ENCODE results near the gene CABP7. TPM values are rescaled to one million over a fixed set of nuclear protein-coding genes. Genes with fewer than 3 reads are reported as not detected.

Gene CABP7
- total RNA-seq, 4 donors from 2014 or later = 0.13 TPM; not detected in 3

DNA sequence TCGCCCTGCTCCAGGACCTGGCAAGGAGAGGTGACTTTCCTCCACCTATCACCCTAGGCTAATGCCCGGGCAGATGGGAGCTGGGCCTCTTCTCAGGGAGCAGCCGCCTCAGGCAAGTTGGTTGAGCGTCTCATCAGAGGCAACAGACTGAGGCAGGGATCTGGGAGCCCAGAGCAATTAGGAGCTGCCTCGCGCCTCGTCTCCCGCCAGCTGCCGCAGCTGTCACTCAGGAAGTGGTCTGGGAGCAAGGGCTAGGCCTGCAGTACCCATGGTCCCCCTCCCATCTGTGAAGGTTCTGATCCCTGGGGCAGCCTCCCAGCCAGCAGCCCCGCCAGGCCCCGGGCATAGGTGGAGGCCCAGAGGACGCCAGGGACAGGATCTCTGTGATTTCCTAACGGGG, 4.6 kb upstream of the CABP7 start:
- intact Hi-C loops (cut with DNase I) = no loop called here
- no peak overlapping the region for H3K27ac ChIP-seq
- no peak for DNase-seq
- H3K27me3 ChIP-seq = peaks cover 1 to 97% (median 6%) of the 10 kb centered on the region in 4 donors
- H3K4me3 ChIP-seq = no peak overlapping the region
- WGBS, 2 donors = 54% methylated on average over 11 of the region's 13 CpGs; no CpG with 5 or more reads in 1 of the 2 donors
- no peaks in the 10 kb centered on the region for H3K36me3 ChIP-seq
- H3K9me3 ChIP-seq = no peaks in the 10 kb centered on the region
- peaks cover 0 to 8% (median 7%) of the 10 kb centered on the region in 3 donors for H3K4me1 ChIP-seq
- TF ChIP-seq, protein P1, sequence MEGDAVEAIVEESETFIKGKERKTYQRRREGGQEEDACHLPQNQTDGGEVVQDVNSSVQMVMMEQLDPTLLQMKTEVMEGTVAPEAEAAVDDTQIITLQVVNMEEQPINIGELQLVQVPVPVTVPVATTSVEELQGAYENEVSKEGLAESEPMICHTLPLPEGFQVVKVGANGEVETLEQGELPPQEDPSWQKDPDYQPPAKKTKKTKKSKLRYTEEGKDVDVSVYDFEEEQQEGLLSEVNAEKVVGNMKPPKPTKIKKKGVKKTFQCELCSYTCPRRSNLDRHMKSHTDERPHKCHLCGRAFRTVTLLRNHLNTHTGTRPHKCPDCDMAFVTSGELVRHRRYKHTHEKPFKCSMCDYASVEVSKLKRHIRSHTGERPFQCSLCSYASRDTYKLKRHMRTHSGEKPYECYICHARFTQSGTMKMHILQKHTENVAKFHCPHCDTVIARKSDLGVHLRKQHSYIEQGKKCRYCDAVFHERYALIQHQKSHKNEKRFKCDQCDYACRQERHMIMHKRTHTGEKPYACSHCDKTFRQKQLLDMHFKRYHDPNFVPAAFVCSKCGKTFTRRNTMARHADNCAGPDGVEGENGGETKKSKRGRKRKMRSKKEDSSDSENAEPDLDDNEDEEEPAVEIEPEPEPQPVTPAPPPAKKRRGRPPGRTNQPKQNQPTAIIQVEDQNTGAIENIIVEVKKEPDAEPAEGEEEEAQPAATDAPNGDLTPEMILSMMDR (IDR thresholded peaks at IDR 0.05) = no peak
- no peak for TF ChIP-seq POLR2A (IDR thresholded peaks at IDR 0.05)

DNA sequence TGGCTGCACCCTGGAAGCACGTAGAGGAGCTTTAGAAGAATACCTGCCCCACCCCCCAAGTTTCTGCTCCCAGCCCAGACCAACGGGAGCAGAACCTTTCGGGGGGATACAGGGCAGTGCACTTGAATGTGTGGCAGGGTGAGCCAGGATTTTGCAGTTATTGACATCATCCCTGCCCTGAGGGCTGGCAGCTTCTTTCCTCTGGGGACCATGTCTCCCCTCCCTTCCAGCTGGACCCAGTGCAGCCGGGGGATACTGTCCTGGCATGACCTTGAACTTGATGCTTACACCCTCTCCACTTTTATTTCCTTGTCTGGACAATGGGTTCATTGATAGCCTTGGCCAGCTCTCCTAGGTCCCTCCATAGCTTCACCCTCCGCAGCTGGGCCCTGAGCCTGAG, 4.1 kb upstream of the CABP7 start:
- TF ChIP-seq, protein P1 (IDR thresholded peaks at IDR 0.05) = no peak
- TF ChIP-seq POLR2A (IDR thresholded peaks at IDR 0.05) = no peak
- peaks cover 3 to 97% (median 7%) of the 10 kb centered on the region in 4 donors for H3K27me3 ChIP-seq
- peaks cover 0 to 12% (median 11%) of the 10 kb centered on the region in 3 donors for H3K4me1 ChIP-seq
- H3K4me3 ChIP-seq = no peak overlapping the region
- no peaks in the 10 kb centered on the region for H3K36me3 ChIP-seq
- DNase-seq = no peak
- H3K27ac ChIP-seq = no peak overlapping the region
- intact Hi-C loops (cut with DNase I) = no loop called here
- no peaks in the 10 kb centered on the region for H3K9me3 ChIP-seq
- WGBS, 2 donors = 43 to 74% methylated on average over 2 to 3 of the region's 5 CpGs

DNA sequence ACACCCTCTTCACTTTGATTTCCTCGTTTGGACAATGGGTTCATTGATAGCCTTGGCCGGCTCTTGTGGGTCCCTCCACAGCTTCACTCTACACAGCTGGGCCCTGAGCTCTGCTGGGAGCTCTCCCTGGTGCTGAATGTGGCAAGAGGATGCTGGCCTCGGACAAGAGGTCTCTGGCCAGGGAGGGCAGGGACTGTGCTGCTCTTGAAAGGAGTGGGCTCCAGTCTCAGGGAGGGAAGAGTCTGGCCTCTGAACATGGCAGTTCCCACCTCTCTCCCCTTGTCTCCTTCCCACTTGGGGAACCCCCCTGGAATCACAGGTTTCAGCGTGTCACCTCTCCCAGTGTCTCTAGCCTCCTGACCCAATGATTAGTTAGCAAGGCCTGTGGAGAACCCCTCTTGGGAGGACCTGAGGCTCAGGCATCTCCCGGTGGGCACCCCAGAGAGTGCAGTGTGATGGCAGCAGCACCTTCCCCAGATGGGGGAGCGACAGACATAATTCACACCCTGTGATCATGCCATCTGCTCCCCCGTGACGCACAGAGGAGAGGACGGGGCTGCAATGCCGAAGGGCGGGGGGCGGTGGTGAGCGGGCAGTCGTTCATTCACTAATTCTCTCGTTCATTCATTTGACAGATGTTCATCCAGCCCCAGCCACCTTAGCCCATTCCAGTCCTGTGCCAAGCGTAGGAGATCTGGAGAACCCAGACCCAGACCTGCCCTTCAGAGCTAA, 2.8 kb upstream of the CABP7 start:
- intact Hi-C loops (cut with DNase I) = no loop called here
- H3K4me1 ChIP-seq = peaks cover 3 to 16% (median 15%) of the 10 kb centered on the region in 3 donors
- H3K4me3 ChIP-seq = no peak overlapping the region
- no peaks in the 10 kb centered on the region for H3K9me3 ChIP-seq
- peaks cover 10 to 99% (median 15%) of the 10 kb centered on the region in 4 donors for H3K27me3 ChIP-seq
- TF ChIP-seq POLR2A (IDR thresholded peaks at IDR 0.05) = no peak
- TF ChIP-seq, protein P1 (IDR thresholded peaks at IDR 0.05) = no peak
- H3K36me3 ChIP-seq = no peaks in the 10 kb centered on the region
- H3K27ac ChIP-seq = no peak overlapping the region
- 51 to 70% methylated on average over 3 to 13 of the region's 16 CpGs for WGBS, 2 donors
- no peak for DNase-seq

DNA sequence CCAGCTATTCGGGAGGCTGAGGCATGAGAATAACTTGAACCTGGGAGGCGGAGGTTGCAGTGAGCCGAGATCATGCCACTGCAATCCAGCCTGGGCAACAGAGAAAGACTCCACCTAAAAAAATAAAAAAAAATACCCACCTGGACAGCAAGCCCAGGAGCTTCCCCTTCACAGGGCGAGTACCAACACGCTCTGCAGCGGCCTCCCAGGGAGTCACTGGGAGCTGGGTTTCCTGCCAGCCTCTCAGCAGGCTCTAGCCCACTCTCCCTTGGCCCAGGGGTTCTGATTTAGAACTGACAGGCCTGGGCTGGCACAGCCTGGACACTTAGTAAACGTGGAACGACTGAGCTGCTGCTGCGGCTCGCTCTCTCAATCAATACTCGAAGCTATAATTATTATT, 2.0 kb upstream of the CABP7 start:
- 54 to 82% methylated on average over 8 to 11 of the region's 11 CpGs for WGBS, 2 donors
- Histone ChIP-seq H3K4me1 (peaks cover 3 to 16% (median 15%) of the 10 kb centered on the region in 3 donors), H3K9me3 (no peaks in the 10 kb centered on the region), H3K4me3 (no peak overlapping the region), H3K27ac (no peak overlapping the region), H3K36me3 (no peaks in the 10 kb centered on the region), H3K27me3 (peaks cover 10 to 100% (median 15%) of the 10 kb centered on the region in 4 donors)
- intact Hi-C loops (cut with DNase I) = no loop called here
- TF ChIP-seq POLR2A (IDR thresholded peaks at IDR 0.05) = no peak
- TF ChIP-seq, protein P1 (IDR thresholded peaks at IDR 0.05) = no peak
- no peak for DNase-seq
